ENCODE data around the gene OR5C1.

Gene OR5C1

DNA sequence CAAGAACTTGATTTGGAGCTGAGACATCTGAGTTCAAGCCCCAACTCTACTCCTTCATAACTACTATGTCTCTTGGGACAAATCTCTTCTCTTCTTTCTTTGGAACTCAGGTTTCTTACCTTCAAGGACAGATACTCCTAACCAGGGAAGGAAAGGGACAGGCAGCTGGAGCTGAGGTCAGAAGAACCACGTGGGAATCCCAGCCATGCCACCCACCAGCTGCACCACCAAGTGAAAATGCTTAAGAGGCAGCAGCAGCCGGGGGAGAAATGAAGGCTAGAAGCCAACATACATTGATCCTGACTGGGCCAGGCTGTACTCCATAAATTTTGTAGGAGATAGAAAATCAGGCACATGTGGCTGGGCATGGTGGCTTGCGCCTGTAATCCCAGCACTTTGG is 9.6 kb upstream of the OR5C1 start:
- TF ChIP-seq EZH2phosphoT487 (IDR thresholded peaks at IDR 0.05; ENCODE audit: borderline replicate concordance, low read length) = no peak
- TF ChIP-seq, protein P1, sequence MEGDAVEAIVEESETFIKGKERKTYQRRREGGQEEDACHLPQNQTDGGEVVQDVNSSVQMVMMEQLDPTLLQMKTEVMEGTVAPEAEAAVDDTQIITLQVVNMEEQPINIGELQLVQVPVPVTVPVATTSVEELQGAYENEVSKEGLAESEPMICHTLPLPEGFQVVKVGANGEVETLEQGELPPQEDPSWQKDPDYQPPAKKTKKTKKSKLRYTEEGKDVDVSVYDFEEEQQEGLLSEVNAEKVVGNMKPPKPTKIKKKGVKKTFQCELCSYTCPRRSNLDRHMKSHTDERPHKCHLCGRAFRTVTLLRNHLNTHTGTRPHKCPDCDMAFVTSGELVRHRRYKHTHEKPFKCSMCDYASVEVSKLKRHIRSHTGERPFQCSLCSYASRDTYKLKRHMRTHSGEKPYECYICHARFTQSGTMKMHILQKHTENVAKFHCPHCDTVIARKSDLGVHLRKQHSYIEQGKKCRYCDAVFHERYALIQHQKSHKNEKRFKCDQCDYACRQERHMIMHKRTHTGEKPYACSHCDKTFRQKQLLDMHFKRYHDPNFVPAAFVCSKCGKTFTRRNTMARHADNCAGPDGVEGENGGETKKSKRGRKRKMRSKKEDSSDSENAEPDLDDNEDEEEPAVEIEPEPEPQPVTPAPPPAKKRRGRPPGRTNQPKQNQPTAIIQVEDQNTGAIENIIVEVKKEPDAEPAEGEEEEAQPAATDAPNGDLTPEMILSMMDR (IDR thresholded peaks at IDR 0.05; ENCODE audit: low read depth, low read length, poor library complexity, severe bottlenecking) = no peak
- H3K4me3 ChIP-seq (ENCODE audit: low read length) = no peak overlapping the region
- no peaks in the 10 kb centered on the region for H3K9me2 ChIP-seq (replicated peaks; ENCODE audit: control insufficient read depth, low read length)
- H3K27me3 ChIP-seq (ENCODE audit: control insufficient read depth, low read length) = peaks cover 3% of the 10 kb centered on the region; the same call in 1 of the 2 replicates
- H3K4me1 ChIP-seq (ENCODE audit: control insufficient read depth, low read length) = no peaks in the 10 kb centered on the region
- H3F3A ChIP-seq (ENCODE audit: control insufficient read depth, insufficient read depth) = no peaks in the 10 kb centered on the region
- H3K9me3 ChIP-seq (ENCODE audit: control insufficient read depth, insufficient read depth, low read length) = no peaks in the 10 kb centered on the region
- H4K20me1 ChIP-seq (ENCODE audit: control insufficient read depth, insufficient read depth, low read depth, low read length) = no peaks in the 10 kb centered on the region
- H3K4me2 ChIP-seq (ENCODE audit: low read length) = no peak overlapping the region
- H3K36me3 ChIP-seq (ENCODE audit: control insufficient read depth, low read length) = no peaks in the 10 kb centered on the region
- H3K27ac ChIP-seq (ENCODE audit: low read depth, low read length) = no peak overlapping the region
- no peaks in the 10 kb centered on the region for H3K79me2 ChIP-seq (ENCODE audit: control insufficient read depth, low read length)

DNA sequence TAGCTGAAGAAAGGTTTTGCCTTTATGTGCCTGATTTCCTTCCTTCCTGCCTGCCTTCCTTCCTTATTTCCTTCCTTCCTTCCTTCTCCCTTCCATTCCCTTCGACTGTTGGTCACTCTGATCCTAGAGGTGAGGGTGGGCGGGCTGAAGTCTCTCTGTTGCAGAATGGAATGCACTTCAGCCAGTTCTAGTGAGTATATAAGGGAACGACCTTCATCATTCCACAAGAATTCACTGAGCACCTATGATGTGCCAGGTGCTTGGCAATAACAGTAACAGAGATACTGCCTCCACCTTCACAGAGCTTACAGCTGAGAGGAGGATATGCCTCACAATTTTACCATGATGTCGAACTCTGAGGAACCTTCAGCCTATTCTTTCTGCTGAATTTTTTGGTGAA is 8.7 kb upstream of the OR5C1 start:
- no peaks in the 10 kb centered on the region for H3K79me2 ChIP-seq (ENCODE audit: control insufficient read depth, low read length)
- H3K4me3 ChIP-seq (ENCODE audit: low read length) = no peak overlapping the region
- H3K27me3 ChIP-seq (ENCODE audit: control insufficient read depth, low read length) = peaks cover 3% of the 10 kb centered on the region; the same call in 1 of the 2 replicates
- H3F3A ChIP-seq (ENCODE audit: control insufficient read depth, insufficient read depth) = no peaks in the 10 kb centered on the region
- H3K27ac ChIP-seq (ENCODE audit: low read depth, low read length) = no peak overlapping the region
- no peak overlapping the region for H3K4me2 ChIP-seq (ENCODE audit: low read length)
- H3K9me3 ChIP-seq (ENCODE audit: control insufficient read depth, insufficient read depth, low read length) = no peaks in the 10 kb centered on the region
- no peak for TF ChIP-seq EZH2phosphoT487 (IDR thresholded peaks at IDR 0.05; ENCODE audit: borderline replicate concordance, low read length)
- TF ChIP-seq, protein P1 (IDR thresholded peaks at IDR 0.05; ENCODE audit: low read depth, low read length, poor library complexity, severe bottlenecking) = no peak
- H3K36me3 ChIP-seq (ENCODE audit: control insufficient read depth, low read length) = no peaks in the 10 kb centered on the region
- H3K9me2 ChIP-seq (replicated peaks; ENCODE audit: control insufficient read depth, low read length) = no peaks in the 10 kb centered on the region
- H3K4me1 ChIP-seq (ENCODE audit: control insufficient read depth, low read length) = no peaks in the 10 kb centered on the region
- no peaks in the 10 kb centered on the region for H4K20me1 ChIP-seq (ENCODE audit: control insufficient read depth, insufficient read depth, low read depth, low read length)

DNA sequence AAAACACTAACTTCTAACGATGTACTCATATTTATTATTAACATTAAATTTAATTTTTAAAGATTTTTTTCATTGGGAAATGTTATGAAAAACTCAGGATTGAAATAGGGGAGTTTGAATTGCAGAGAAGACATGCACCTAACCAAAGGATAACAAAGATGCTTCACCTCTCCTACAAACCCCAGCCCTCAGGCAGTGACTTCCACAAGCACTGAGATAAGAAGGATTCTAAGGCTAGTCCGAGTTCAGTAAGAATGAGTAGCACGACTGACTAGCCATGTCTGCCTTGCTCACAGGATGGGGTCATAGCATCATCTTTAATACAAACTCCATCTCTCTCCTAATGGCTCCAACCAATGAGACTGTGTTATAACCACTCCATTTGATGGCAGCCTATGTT is 7.1 kb upstream of the OR5C1 start:
- Histone ChIP-seq H3F3A (ENCODE audit: control insufficient read depth, insufficient read depth) (no peaks in the 10 kb centered on the region), H3K4me1 (ENCODE audit: control insufficient read depth, low read length) (no peaks in the 10 kb centered on the region), H3K9me2 (replicated peaks; ENCODE audit: control insufficient read depth, low read length) (no peaks in the 10 kb centered on the region), H3K4me3 (ENCODE audit: low read length) (no peak overlapping the region), H3K27me3 (ENCODE audit: control insufficient read depth, low read length) (peaks cover 3% of the 10 kb centered on the region; the same call in 1 of the 2 replicates), H3K9me3 (ENCODE audit: control insufficient read depth, insufficient read depth, low read length) (no peaks in the 10 kb centered on the region), H4K20me1 (ENCODE audit: control insufficient read depth, insufficient read depth, low read depth, low read length) (no peaks in the 10 kb centered on the region), H3K27ac (ENCODE audit: low read depth, low read length) (no peak overlapping the region), H3K79me2 (ENCODE audit: control insufficient read depth, low read length) (no peaks in the 10 kb centered on the region), H3K36me3 (ENCODE audit: control insufficient read depth, low read length) (no peaks in the 10 kb centered on the region), H3K4me2 (ENCODE audit: low read length) (no peak overlapping the region)
- TF ChIP-seq EZH2phosphoT487 (IDR thresholded peaks at IDR 0.05; ENCODE audit: borderline replicate concordance, low read length) = no peak
- TF ChIP-seq, protein P1 (IDR thresholded peaks at IDR 0.05; ENCODE audit: low read depth, low read length, poor library complexity, severe bottlenecking) = no peak

Measured in DOHH2 (cell line).